HG03432 (cell line): ENCODE results near the gene ZRANB3.
"Not testable (repeated sequence)": the region's sequence is repeated elsewhere in the genome, so short reads cannot be mapped to it uniquely, and the experiment has no call there.

ENCODE experiments used
- ATAC-seq: cut with Tn5 transposase; IDR thresholded peaks from one replicate; pipeline ENCODE4 v1.9.1; 2021; ENCODE audit warnings: mild to moderate bottlenecking, moderate library complexity; ENCODE audit not compliant: unreplicated experiment

The ZRANB3 gene

DNA sequence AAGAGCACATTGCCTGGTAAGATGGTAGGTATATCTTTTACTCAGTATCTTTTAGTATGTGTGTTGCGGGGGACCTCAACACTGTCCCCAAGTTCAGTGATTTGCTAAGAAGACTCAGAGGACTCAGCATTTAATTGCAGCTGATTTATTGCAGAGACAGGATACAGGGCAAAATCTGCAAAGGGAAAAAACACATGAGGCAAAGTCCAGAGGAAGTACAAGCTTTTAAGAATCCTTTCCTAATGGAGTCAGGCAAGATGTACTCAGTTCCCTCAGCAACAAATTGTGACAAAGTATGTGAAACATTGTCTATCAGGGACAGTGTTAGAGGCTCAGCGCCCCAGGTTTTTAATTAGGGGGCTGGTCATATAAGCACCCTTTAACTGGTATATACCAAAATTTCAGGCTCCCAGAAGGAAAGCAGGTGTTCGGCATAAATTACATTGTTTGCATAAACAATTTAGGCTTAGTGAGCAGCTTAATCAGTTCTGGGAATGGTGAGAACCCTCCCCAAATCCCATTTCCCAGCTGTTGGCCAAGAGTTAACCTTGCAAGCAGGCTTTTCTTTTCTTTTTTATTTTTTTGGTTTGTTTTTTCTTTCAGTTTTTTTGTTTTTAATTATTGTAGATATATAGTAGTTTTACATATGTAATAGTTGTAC is 437.2 kb downstream of the ZRANB3 start:
- no peak for ATAC-seq

DNA sequence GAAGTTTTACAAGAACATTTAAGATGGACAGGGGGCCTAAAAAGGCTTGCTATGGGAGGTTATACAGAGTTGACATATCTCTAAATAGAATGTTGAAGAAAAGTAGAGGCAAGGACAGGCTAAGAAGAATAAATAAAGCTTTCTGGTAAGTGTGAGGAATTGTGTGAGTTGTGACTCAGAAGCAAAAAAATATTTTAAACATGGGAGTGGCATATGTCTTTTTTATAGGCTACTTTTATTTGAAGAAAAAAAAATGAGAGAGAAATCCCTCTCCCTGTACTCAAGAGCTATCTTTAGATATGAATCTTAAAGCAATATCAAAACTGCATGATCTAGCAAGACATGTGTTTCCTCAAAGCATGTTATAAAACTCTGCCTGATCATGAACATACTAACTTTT is 437.8 kb downstream of the ZRANB3 start:
- ATAC-seq: no peak

DNA sequence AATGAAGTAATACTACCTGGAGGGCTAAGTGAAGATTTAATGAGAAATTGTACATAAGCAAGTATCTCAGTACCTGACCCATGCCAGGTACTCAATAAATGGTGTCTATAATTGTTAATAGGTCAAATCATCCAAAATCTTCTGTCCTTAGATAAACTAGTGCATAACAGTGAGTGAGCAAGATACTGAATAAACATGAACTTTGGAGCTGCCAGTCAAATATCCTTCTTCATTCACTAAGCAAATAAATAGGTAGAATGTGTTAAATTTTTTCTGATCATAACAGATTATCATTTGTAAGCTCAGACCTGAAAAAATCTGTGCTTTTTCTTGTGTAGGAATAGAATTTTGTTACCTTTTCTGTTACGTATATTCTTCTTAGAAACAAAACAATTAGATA is 439.3 kb downstream of the ZRANB3 start:
- ATAC-seq: no peak

DNA sequence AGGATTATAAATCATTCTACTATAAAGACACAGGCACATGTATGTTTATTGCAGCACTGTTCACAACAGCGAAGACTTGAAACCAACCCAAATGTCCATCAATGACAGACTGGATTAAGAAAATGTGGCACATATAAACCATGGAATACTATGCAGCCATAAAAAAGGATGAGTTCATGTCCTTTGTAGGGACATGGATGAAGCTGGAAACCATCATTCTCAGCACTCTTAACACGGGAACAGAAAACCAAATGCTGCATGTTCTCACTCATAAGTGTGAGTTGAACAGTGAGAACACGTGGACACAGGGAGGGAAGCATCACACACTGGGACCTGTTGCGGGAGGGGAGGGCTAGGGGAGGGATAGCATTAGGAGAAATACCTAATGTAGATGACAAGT is 441.4 kb downstream of the ZRANB3 start:
- not testable (repeated sequence) for ATAC-seq
